CD14-positive monocyte (primary cell): Measurements from ENCODE around the gene MED8. TPM values are rescaled to one million over a fixed set of nuclear protein-coding genes. Genes with fewer than 3 reads are reported as not detected.
A peak's percentile ranks its signal among the peaks of the same experiment; 100 is the strongest.
"Not testable (repeated sequence)": the region's sequence is repeated elsewhere in the genome, so short reads cannot be mapped to it uniquely, and the experiment has no call there.

Experiments used
- DNase-seq, 3 donors: peaks; one replicate each; pipeline ENCODE4 v3.0.0-alpha.2; 2011 to 2022
- H2AFZ ChIP-seq: 2 replicates; pipeline ENCODE4 v1.6.0; 2012; ENCODE audit warnings: mild to moderate bottlenecking, low read depth, low read length, inconsistent platforms; ENCODE audit not compliant: insufficient read depth, poor library complexity, severe bottlenecking
- H3K27ac ChIP-seq, 2 donors: 1 replicate in 1 of 2; 2 replicates in 1 of 2; pipeline ENCODE4 v1.5.1; 2012 to 2013; ENCODE audit warnings: low read length in 2 of 2, control low read depth in 1 of 2, inconsistent platforms in 1 of 2, low read depth in 1 of 2, mild to moderate bottlenecking in 1 of 2
- H3K27me3 ChIP-seq, 2 donors: one replicate each; pipeline versions ENCODE4 v1.6.0 to v1.6.1; 2011 to 2013; ENCODE audit warnings: low read length in 2 of 2; ENCODE audit not compliant: control insufficient read depth in 2 of 2, insufficient read depth in 2 of 2
- H3K36me3 ChIP-seq, 2 donors: replicated peaks in 1 of 2; 1 replicate in 1 of 2; 2 replicates in 1 of 2; pipeline versions ENCODE4 v1.5.1 to v1.6.1; 2012 to 2013; ENCODE audit warnings: low read length in 2 of 2, control low read depth in 1 of 2, inconsistent platforms in 1 of 2, mild to moderate bottlenecking in 1 of 2; ENCODE audit not compliant: insufficient read depth in 2 of 2, control insufficient read depth in 1 of 2
- H3K4me1 ChIP-seq, 2 donors: 1 replicate in 1 of 2; 2 replicates in 1 of 2; pipeline versions ENCODE4 v1.5.1 to v1.6.1; 2012 to 2013; ENCODE audit warnings: low read length in 2 of 2, control low read depth in 1 of 2, inconsistent platforms in 1 of 2, mild to moderate bottlenecking in 1 of 2, moderate library complexity in 1 of 2; ENCODE audit not compliant: insufficient read depth in 2 of 2, control insufficient read depth in 1 of 2
- H3K4me2 ChIP-seq: replicated peaks from 2 replicates; pipeline ENCODE3; 2012; ENCODE audit warnings: low read length, moderate library complexity, mild to moderate bottlenecking; ENCODE audit not compliant: poor library complexity, severe bottlenecking; ENCODE audit errors: extremely low read depth
- H3K4me3 ChIP-seq, 3 experiments: fragments of 200-600 bp in 1 of 3; sonication (generic) in 1 of 3; replicated peaks in 1 of 3; 1 replicate in 2 of 3; 2 replicates in 1 of 3; pipeline ENCODE4 v1.5.1; 2011 to 2013; ENCODE audit warnings: low read length in 3 of 3, mild to moderate bottlenecking in 3 of 3, control low read depth in 2 of 3, low read depth in 2 of 3, inconsistent platforms in 1 of 3, moderate library complexity in 1 of 3
- H3K79me2 ChIP-seq: 2 replicates; pipeline ENCODE4 v1.6.0; 2012; ENCODE audit warnings: mild to moderate bottlenecking, control low read depth, inconsistent platforms, low read length, moderate library complexity; ENCODE audit not compliant: insufficient read depth
- H3K9ac ChIP-seq: 2 replicates; pipeline ENCODE4 v1.6.0; 2017; ENCODE audit warnings: low read length, mild to moderate bottlenecking; ENCODE audit not compliant: insufficient read depth, poor library complexity, severe bottlenecking
- H3K9me3 ChIP-seq, 2 donors: replicated peaks in 1 of 2; 1 replicate in 1 of 2; 2 replicates in 1 of 2; pipeline versions ENCODE4 v1.5.1 to v1.6.1; 2012 to 2013; ENCODE audit warnings: low read length in 2 of 2, control low read depth in 1 of 2; ENCODE audit not compliant: control insufficient read depth in 1 of 2, insufficient read depth in 1 of 2
- H4K20me1 ChIP-seq: 2 replicates; pipeline ENCODE4 v1.6.0; 2012; ENCODE audit warnings: mild to moderate bottlenecking, low read length, control low read depth, moderate library complexity; ENCODE audit not compliant: insufficient read depth
- H3K27ac Mint-ChIP-seq, 7 donors: one replicate each; pipeline ENCODE4 v1.8.0; 2020; ENCODE audit warnings: mild to moderate bottlenecking in 7 of 7, mixed read lengths in 7 of 7, moderate library complexity in 6 of 7, inconsistent platforms in 2 of 7
- H3K27me3 Mint-ChIP-seq, 3 donors: one replicate each; pipeline ENCODE4 v1.8.0; 2021 to 2022; ENCODE audit warnings: low read depth in 3 of 3, mild to moderate bottlenecking in 3 of 3, mixed read lengths in 3 of 3, moderate library complexity in 3 of 3, inconsistent platforms in 1 of 3
- H3K36me3 Mint-ChIP-seq, 2 donors: one replicate each; pipeline ENCODE4 v1.8.0; 2020; ENCODE audit warnings: mixed read lengths in 2 of 2, inconsistent platforms in 1 of 2, mild to moderate bottlenecking in 1 of 2
- H3K4me1 Mint-ChIP-seq: one replicate; pipeline ENCODE4 v1.8.0; 2020; ENCODE audit warnings: mild to moderate bottlenecking, mixed read lengths
- H3K4me3 Mint-ChIP-seq, 2 donors: one replicate each; pipeline ENCODE4 v1.8.0; 2020; ENCODE audit warnings: mild to moderate bottlenecking in 2 of 2, mixed read lengths in 2 of 2, moderate library complexity in 1 of 2
- H3K9me3 Mint-ChIP-seq, 7 donors: one replicate each; pipeline ENCODE4 v1.8.0; 2020 to 2022; ENCODE audit warnings: mixed read lengths in 7 of 7, mild to moderate bottlenecking in 6 of 7, moderate library complexity in 6 of 7, inconsistent platforms in 2 of 7
- CTCF ChIP-seq: fragments of 200-600 bp; IDR thresholded peaks from one replicate; pipeline ENCODE4 v1.8.0; 2022; ENCODE audit warnings: antibody characterized with exemption, mild to moderate bottlenecking
- WGBS: methylation state at CpG from one replicate; pipeline ENCODE4 v1.1.5; 2013; ENCODE audit warnings: missing lambda C conversion rate; ENCODE audit not compliant: insufficient coverage; 5-methylcytosine and 5-hydroxymethylcytosine counted together
- intact Hi-C, 2 donors: fragments of 100-400 bp; cut with micrococcal nuclease; formaldehyde crosslinking; loops; one replicate each; pipeline versions ENCODE4 v1.15.0 to v1.15.1; 2023
- polyA plus RNA-seq, 3 donors: library from polyadenylated mRNA; depleted of rRNA in 1 of 3; unstranded in 2 of 3; stranded (reverse) in 1 of 3; fragments of 300-500 nt in 2 of 3; fragments of >200 nt in 1 of 3; fragmentation: Illumina TruSeq in 2 of 3; gene quantifications; 1 replicate in 2 of 3; 2 replicates in 1 of 3; pipeline ENCODE4 v1.2.3, GENCODE V29; 2012 to 2021

The MED8 gene
- polyA plus RNA-seq, 3 donors: 16.6 to 41.8 (median 40.7) TPM

- no peaks in the 10 kb centered on the region for H3K27me3 ChIP-seq
- Mint-ChIP-seq H3K4me1 (peaks cover 6% of the 10 kb centered on the region), H3K4me3 (no peak overlapping the region), H3K36me3 (peaks cover 45 to 74% of the 10 kb centered on the region in 2 donors), H3K27ac (peak overlapping the region in 4 of 7 donors; percentile 2 to 51 (median 12)), H3K27me3 (peaks cover 0 to 1% (median 0%) of the 10 kb centered on the region in 3 donors), H3K9me3 (peaks cover 0 to 11% (median 2%) of the 10 kb centered on the region in 7 donors)
- peaks cover 12% of the 10 kb centered on the region for H3K79me2 ChIP-seq
- no peak for TF ChIP-seq CTCF
- peaks cover 45 to 55% of the 10 kb centered on the region in 2 donors for H3K36me3 ChIP-seq
- DNase-seq: no peak
- no peak overlapping the region for H3K27ac ChIP-seq
- no peak overlapping the region for H3K4me3 ChIP-seq
- H3K9ac ChIP-seq: no peak overlapping the region
- 97% methylated on average over 5 of the region's 6 CpGs for WGBS
- H3K9me3 ChIP-seq: peaks cover 0 to 4% of the 10 kb centered on the region in 2 donors
- H3K4me2 ChIP-seq: no peak overlapping the region
- peaks cover 13% of the 10 kb centered on the region for H4K20me1 ChIP-seq
- no peak overlapping the region for H2AFZ ChIP-seq
- intact Hi-C loops: no loop called here
- no peaks in the 10 kb centered on the region for H3K4me1 ChIP-seq
Measured at GRCh38 chr1:43402089-43402865, 12.7 kb upstream of the MED8 start.

GRCh38 chr1:43400441-43400840 is 10.8 kb upstream of the MED8 start:
- H3K4me3 ChIP-seq, H3K4me1 Mint-ChIP-seq, H3K4me2 ChIP-seq, H2AFZ ChIP-seq, H3K9me3 ChIP-seq, H3K9ac ChIP-seq, H3K4me1 ChIP-seq, intact Hi-C loops, H3K4me3 Mint-ChIP-seq, DNase-seq, H3K27me3 ChIP-seq, H3K27ac ChIP-seq, H3K27me3 Mint-ChIP-seq: not testable (repeated sequence)
- Mint-ChIP-seq H3K9me3 (peaks cover 0 to 13% (median 2%) of the 10 kb centered on the region in 7 donors), H3K27ac (peak overlapping the region in 1 of 7 donors; percentile 37), H3K36me3 (peaks cover 40 to 68% of the 10 kb centered on the region in 2 donors)
- Histone ChIP-seq H4K20me1 (peaks cover 13% of the 10 kb centered on the region), H3K79me2 (peaks cover 15% of the 10 kb centered on the region), H3K36me3 (peaks cover 35 to 54% of the 10 kb centered on the region in 2 donors)
- WGBS: 93% methylated on average over 5 of the region's 9 CpGs
